ENCODE measurements around the gene INSYN2B. TPM values are rescaled to one million over a fixed set of nuclear protein-coding genes. Genes with fewer than 3 reads are reported as not detected.

Gene INSYN2B
- total RNA-seq, 1 donor from 2014 or later = not detected

DNA sequence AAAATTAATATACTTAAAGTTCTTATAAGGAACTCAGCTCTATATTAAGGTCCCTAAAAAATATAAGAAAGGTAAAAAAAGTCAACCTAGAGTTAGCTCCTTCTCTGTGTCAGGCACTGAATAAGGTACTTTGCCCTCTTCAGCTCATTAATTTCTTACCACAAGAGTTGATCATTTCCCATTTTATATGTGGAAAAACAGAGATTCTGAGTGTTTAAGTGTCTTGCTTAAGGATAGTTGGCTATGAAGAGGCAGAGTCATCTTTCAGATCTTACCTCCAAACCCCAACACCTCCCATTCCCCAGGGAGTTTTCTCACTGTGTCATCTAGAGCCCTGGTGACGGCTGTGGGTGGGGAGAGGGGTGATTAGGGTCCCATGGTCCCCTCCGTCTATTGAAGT, 40.6 kb downstream of the INSYN2B start:
- intact Hi-C loops (cut with DNase I) = no loop called here
- no peak for DNase-seq (ENCODE audit: low spot score)

DNA sequence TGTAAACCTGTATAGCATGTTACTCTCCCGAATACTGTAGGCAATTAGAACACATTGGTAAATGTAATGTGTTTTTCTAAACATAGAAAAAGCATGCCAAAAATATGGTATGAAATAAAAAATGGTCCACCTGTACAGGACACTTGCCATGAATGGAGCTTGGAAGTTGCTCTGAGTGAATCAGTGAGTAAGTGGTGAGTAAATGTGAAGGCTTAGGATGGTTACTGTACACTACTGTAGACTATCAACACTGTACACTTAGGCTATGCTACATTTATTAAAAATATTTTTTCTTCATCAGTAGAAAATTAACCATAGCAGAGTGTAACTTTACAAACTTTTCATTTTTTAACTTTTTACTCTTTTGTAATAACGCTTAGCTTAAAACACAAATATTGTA, 41.9 kb downstream of the INSYN2B start:
- intact Hi-C loops (cut with DNase I) = no loop called here
- no peak for DNase-seq (ENCODE audit: low spot score)

DNA sequence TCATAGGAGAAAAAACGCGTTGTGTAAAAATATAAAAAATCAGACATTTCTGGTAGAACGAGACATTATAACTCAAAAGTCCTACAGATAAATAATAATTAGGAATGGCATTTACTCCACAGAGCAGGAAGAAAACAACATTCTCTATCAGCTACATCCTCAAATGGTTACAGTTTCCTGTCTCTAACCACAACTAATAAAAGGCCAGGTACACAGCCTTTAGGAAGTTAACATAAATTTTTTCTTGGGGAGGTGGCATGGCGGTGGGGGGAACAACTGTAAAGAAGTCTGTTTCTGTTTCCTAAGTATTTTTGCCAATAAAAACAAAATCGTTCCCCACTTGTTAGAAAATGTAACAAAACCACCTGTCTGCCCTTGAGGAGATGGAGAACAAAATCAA, 44.5 kb downstream of the INSYN2B start:
- intact Hi-C loops (cut with DNase I) = no loop called here
- DNase-seq (ENCODE audit: low spot score) = no peak

DNA sequence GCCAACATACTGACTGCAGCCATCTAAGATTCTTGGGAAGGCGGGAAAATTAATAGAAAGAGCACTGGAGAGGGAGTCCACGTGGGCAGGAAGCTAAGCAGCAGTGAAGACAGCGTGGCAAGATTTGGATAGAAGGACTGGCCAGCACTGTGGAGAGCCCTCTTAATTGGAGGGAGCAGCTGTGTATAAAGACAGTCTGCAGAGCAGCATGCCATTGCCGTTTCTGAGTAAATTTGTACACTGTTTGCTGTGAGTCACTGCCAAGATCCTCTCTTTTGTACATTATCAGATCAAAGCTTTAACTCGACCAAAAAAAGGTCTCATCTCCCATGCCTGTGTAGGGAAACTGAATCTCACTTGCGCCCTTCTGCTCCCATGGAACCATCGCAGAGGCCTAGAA, 45.3 kb downstream of the INSYN2B start:
- intact Hi-C loops (cut with DNase I) = no loop called here
- DNase-seq (ENCODE audit: low spot score) = no peak

DNA sequence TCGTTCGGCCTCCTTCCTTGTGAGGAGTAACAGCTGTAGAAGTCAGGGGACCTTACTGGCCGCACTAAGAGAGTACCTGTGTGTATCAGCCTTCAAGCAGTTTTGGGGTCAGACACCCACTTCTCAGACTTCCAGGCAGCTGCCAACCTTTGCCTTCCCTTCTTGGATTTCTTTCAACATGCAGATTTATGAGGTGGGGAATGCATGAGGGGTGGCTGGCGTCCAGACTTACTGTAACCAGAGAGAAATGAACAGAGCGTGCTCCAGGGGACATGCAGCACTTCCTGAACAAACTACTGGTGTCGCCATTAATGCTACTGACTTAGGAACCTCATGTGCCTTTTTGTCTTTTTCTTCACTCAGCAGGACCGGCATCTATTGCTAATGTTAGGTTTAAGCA, 46.7 kb downstream of the INSYN2B start:
- intact Hi-C loops (cut with DNase I) = no loop called here
- no peak for DNase-seq (ENCODE audit: low spot score)

DNA sequence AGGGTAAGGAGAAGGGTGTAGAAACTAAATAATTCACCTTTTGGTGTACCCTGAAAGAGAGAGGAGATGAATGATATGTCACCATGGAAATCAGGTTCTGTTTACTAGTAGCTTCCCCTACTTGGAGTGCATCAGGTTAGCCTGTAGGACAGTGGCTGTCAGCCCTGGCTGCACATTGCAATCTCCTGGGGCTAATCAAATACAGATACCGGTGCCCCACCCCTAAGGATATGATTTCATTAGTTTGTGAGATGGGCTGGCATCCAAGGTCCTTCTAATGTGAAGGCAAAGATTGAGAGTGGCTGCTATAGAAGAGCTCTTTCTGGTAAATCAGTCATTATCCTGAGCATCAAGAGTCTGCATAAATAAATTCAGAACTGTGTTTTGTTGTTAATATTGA, 47.2 kb downstream of the INSYN2B start:
- no peak for DNase-seq (ENCODE audit: low spot score)
- intact Hi-C loops (cut with DNase I) = no loop called here

DNA sequence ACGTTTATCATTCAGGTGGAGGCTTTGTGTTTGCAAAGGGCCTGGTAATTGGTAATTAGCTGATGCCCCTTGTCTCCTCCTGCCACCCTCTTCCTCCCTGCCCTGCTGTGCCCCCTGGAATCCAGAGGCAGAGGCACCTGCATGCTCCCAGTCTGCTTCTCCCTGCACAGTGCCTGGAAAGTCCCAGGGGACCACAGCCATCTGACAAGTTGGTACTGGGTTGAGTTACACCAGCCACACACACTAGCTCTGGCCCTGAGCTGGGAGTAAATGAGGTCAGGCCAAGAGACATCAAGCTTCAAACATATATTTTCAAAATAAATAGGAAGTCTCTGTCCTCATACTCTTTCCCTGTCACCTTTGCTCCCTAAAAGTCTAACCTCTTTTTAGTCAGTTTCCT, 56.3 kb downstream of the INSYN2B start:
- DNase-seq (ENCODE audit: low spot score) = no peak

DNA sequence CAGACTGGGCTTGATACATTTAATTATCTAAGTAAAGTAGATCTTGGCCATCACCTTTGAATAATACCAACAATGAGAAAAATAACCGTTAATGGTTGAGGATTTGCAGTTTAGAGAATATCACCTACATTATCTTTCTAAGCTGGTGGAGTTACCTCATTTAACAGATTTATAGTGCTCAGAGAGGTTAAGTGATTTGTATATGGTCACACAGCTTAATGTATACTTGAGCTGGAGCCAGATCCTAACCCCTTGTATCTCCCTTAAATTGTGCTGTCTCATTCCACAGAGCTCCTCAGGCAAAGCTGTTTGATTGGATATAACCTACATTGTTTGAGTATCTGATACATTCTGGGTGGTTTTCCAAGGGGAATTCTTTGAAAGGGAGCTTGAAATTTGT, 57.8 kb downstream of the INSYN2B start:
- intact Hi-C loops (cut with DNase I) = no loop called here
- DNase-seq (ENCODE audit: low spot score) = no peak

More for the DNA sequence above, 56.3 kb downstream of the INSYN2B start:
- intact Hi-C loops (cut with DNase I) = no loop called here

DNA sequence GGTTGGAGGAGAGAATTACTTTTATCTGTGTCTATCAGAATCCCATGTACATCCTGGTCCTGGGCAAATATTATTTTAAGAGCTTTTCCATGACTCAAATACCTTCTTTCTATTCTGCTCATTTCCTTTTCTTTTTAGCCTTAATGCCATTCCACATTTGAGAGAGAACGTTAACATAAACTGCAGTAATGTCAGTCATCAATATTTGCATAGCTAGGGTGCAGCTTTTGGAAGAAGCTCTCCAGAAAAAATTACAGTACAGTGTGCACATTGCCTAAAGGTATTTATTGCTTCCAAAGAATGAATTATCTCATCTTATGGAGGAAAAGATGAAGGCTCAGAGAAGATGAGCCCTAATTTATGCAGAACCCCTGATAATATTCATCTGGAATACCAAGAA, 58.3 kb downstream of the INSYN2B start:
- no peak for DNase-seq (ENCODE audit: low spot score)
- intact Hi-C loops (cut with DNase I) = no loop called here

DNA sequence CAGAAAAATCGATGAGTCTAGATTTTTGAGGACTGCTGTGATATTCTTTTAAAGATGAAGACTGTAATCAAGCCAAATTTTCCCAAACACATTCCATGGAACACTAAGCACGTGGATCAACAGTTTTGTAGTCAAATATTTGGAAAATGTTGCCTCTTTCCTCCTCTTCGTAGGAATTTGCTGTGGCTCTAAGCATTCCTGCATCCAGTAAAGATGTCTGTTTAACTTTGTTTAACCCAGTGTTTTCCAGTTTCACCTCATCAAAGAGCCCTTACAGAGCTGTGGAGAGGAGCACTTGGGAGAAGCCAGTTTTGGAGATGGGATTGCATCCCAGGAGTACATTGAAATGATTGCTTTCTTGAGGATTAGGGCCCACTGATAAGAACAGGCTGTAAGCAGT, 58.9 kb downstream of the INSYN2B start:
- DNase-seq (ENCODE audit: low spot score) = no peak
- intact Hi-C loops (cut with DNase I) = no loop called here

DNA sequence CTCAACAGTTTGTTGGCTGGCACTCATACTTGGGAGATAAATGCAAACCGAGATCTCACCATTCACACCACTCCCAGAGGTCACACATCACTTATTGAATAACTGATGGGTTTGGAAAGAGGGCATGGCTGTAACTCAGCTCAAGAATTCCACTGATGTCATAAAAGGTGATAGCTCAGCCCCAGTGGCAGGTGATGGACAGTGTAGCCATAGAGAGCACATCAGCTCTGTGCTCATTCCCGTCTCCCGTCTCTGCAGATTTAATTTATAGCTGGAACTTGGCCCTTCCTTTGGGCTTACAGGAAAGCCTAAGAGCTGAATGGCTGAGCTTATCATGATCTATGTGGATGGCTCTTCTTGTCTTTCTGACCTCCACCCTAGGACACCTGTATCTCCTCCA, 59.8 kb downstream of the INSYN2B start:
- intact Hi-C loops (cut with DNase I) = no loop called here
- no peak for DNase-seq (ENCODE audit: low spot score)

DNA sequence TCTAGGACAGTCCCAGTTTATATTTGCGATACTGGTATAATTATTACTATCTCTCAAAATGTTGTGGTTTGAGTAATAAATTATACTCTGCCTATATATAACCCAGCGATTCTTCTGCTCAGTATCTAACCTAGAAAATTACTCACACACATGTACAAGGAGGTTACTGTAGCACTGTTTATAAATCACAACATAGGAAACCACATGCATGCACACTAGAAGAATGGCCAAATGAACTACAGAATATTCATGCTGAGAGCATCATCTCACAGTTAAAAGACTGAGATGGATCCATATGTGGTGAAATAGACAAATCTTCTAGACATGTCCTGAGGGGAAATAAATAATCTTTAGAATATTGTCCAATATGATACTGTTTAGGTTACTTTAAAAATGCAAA, 62.1 kb downstream of the INSYN2B start:
- intact Hi-C loops (cut with DNase I) = no loop called here
- DNase-seq (ENCODE audit: low spot score) = no peak

DNA sequence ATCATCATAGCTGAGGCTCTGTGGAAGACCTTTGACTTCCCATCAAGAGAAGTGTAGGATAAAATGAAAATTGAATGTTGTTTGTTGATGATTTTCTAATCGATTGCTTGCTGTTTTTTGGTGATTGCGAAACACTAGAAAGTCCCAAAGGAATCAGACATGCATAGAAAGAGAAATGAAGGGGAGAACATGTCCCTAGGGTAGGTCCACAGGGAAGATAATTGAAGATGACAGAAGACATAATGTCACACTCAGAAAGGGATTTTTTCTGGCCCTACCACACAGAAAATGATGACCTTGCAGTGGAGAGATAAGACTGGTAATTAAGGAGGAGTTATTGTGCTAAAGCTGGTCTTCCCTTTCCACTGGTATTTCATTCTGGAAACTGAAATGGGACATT, 62.8 kb downstream of the INSYN2B start:
- no peak for DNase-seq (ENCODE audit: low spot score)
- intact Hi-C loops (cut with DNase I) = no loop called here

DNA sequence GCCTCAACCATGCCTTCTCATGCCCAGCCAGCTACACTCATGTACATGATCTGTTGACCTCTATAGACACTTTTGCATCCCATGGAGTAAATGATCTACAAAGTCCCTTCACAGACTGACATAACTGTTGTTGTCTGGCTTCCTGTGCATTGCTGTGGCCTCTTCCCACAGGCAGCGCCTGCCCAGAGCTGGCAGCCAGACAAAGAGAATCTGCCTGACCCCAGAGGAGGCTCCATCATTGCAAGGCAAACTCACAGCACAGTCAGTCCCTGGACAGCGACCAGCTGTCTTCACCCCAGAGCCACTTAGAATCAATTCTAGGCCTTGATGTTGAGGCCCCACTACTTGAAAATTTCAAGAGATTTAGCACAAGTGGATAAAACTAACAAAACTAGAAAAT, 65.5 kb downstream of the INSYN2B start:
- intact Hi-C loops (cut with DNase I) = no loop called here
- no peak for DNase-seq (ENCODE audit: low spot score)

DNA sequence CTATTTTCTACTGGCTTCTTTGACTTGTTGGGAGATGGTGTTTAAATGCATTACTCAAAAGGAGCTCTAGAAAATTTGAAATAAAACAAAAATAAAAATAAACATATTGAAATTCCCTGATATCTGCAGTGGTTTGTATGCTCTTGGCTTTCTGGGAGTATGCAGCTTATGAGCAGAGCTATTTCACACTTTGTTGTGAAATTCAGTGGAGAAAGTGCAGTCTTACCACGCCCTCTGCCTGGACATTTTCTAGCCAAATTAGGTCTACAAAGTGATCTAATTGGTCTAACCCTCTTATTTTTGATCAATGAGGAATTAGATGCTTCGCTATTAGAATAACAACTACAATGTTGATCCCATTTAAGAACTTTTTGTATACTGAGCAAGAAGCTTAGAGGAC, 66.8 kb downstream of the INSYN2B start:
- intact Hi-C loops (cut with DNase I) = no loop called here
- DNase-seq (ENCODE audit: low spot score) = no peak

DNA sequence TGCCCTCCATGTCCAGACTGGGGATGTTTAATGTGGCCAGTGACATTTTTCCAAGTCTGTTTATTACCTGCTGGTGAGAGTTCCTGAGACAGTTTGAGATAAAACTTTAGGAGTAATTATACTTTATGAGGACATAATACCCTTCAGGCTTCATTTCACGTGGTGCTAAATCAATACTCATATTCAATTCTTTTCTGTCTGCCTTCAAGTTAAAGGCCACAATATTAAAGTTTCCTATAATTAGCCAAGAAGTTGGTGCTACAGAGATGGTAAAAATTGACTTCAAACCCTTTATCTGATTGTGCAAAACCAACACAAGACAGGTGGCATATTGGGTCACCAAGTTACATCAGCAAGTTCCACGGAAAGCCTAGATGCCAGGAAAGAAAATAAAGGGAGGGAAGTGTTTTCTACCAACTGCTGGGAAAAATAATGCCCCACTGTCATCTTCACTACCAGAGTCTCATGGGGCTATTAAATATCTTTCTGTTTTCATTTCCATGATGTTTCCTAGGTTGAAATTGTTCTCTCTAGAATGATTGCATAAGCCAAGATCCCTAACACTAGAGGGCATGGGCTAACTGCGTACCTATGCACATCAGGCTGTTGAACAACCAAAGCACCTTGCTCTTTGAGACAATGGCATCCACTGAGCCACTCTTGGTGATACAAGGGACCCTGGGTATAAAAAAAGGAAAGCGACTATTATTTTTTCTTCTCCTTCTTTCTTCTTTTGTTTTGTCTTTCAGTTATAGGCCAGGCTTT, 68.7 kb downstream of the INSYN2B start:
- intact Hi-C loops (cut with DNase I) = no loop called here
- no peak for DNase-seq (ENCODE audit: low spot score)

DNA sequence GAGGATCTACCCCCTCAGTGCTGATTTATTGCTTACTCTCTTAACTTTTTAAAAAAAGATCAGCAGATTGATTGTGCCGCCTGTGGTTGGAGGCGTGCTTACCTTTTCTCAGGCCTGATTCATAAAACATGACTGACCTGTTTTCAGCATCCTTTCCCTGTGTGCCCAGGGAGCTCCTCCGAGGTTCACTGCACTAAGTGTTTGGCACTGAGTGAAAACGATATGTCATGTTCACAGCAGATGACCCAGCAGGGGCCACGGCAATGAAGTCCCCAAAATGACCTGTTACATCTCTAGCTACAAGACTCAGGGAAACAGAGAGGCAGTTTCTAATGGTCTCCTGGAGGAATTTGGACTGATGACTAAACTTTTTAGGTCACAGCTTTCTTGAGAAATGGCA, 69.9 kb downstream of the INSYN2B start:
- no peak for DNase-seq (ENCODE audit: low spot score)
- intact Hi-C loops (cut with DNase I) = no loop called here

DNA sequence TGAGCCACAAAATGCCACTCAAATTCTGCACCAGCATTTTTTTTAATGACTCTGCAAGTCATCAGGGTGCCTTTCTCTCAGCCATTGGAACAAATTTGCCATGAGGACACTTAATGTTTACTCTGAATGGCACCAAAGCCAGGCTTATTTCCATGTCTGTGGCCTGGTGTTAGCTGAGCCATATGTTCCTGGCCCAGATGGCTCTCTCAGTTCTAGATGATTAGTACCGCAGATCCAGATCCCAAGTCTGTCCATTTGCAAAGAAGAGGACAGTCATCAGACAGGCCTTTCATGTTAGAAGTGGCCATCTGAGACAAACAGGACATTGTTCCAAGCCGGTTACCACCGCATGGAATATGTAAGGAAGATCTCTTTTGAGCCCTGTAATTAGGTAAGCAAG, 70.3 kb downstream of the INSYN2B start:
- no peak for DNase-seq (ENCODE audit: low spot score)
- intact Hi-C loops (cut with DNase I) = no loop called here

DNA sequence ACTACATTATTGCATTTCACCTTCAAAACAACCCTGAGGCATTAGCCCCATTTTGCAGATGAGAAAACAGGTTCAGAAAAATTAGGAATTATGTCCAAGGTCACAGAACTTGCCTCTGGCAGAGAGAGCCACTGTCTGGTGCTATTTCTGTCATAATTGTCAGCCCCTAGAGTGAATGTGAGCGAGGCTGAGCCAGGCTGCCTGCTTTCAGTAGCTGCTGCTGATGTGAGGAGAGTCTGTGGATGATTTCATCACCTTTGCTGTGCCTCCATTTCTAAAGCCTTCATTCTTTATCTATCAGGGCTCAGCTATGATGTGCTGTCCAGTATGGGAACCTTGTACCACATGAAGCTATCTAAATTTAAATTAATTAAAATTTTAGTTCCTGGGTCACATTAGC, 71.4 kb downstream of the INSYN2B start:
- intact Hi-C loops (cut with DNase I) = no loop called here
- DNase-seq (ENCODE audit: low spot score) = no peak

DNA sequence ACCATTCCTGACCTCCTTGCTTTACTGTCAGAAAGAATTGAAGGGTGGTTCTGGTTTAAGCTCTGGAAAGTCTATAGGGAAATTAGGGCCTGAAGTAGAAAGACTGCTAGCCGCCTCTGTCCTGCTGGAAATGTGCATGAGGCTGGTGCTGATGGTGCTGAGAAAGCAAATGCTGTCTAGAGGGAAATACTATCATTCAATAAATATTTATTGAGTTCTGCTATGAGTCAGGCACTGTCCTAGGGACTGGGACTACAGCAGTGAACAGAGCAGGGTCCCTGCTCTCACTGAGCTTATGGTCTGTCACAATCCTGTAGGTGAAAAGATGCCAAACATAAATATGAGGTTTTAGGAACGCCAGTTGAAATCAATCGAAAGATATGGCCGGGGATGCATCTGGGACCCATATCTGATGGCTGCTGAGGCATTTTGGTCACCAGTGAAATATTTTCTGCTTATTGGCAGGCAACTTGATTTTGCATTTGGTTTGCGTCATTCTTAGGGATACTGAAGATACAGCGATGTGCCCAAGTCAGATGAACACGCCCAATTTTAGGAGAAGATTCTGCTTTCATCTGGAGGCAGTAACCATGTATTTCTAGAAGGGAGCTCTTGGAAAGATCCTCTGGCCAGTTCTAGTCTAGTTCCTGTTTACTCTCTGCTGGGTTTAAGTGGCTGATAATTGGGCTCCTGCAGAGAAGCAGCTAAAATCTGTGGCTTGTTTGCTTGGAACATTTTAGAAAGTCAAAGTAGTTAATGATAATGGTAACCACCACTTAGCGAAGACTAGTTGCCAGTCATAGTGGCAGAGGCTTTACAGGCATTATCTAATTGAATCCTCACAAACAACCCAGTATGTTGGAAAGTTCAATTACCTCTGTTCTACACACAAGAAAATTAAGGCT, 73.3 kb downstream of the INSYN2B start:
- DNase-seq (ENCODE audit: low spot score) = no peak
- intact Hi-C loops (cut with DNase I) = no loop called here

DNA sequence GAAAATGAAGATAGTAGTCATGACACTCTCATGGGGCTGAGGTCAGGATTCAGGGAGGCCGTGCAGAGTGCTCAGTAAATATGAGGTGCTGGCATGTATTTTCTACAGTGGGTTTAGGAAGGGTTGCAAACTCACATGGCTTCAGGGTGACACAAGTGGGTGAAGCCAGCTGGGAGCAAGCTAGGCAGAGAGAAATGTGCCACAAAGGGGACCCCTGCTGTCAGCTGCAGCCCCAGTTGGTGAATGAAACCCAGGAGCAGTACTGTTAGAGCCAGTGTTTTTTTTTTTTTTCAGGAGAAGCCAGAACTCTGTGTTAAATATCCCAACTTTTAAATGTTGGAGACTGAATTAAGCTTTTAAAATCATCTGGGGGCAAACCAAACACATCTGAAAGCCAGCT, 75.3 kb downstream of the INSYN2B start:
- DNase-seq (ENCODE audit: low spot score) = no peak
- intact Hi-C loops (cut with DNase I) = no loop called here

All from cardiac septum (tissue), 1 donor.